ENCODE results near the gene MAPK8IP3. TPM values are rescaled to one million over a fixed set of nuclear protein-coding genes. Genes with fewer than 3 reads are reported as not detected.
"Not testable (repeated sequence)": the region's sequence is repeated elsewhere in the genome, so short reads cannot be mapped to it uniquely, and the experiment has no call there.

MAPK8IP3 gene
- total RNA-seq, 2 donors from 2014 or later = 44.0 to 62.6 TPM

GRCh38 chr16:1792836-1793577, 87.0 kb downstream of the MAPK8IP3 start:
- no peaks in the 10 kb centered on the region for H3K4me1 ChIP-seq
- H3K4me3 ChIP-seq = peak overlapping the region; percentile 7
- H3K27ac ChIP-seq = no peak overlapping the region
- TF ChIP-seq CTCF (IDR thresholded peaks at IDR 0.05) = no peak
- H3K9me3 ChIP-seq = no peaks in the 10 kb centered on the region
- no peaks in the 10 kb centered on the region for H3K36me3 ChIP-seq
- intact Hi-C loops (cut with DNase I) = no loop called here
- no peak overlapping the region for H3K9ac ChIP-seq (ENCODE audit: low read depth in 2 of 2, low read length in 2 of 2)
- DNase-seq = peak; percentile 16
- H3K27me3 ChIP-seq = no peaks in the 10 kb centered on the region

DNA sequence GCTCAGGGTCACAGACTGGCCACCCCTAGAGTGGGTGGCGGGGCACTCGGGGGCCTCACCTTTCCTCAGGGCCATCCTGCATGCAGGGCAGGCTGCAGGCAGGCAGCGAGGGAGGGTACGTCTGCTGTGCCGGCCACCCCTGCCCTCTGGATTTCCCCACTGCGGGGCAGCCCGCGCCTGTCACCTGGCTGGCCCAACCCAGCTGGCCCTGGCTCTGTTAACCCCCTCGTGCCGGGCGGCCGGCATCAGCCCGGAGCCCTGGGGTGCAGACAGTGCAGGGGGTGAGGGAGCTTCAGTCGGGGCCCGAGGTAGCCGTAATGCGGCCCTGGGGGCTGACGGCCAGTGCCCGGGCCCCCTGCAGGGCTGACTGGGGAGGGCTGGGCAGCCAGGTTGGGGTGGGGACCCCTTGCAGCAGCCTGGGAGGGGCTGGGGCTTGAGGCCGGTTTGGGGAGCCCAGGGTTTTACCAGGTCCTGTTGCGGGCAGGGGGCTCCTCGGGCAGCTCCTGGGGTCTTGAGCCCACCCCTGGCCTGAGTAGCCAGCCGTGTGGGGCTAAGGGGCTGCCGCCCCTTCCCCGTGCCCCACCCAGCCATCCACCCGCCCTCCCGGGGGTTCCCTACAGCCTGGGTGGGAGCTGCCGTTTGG, 87.7 kb downstream of the MAPK8IP3 start, which contains the start of gene IGFALS:
IGFALS (minus strand) TSS at position 128 of the 643 bp plus-strand sequence; CDS start at position 75, 53 bp downstream.
- H3K9ac ChIP-seq (ENCODE audit: low read depth in 2 of 2, low read length in 2 of 2) = no peak within 1 kb of the TSS
- H3K4me3 ChIP-seq = peak within 1 kb of the TSS; percentile 7
- no peaks in the 10 kb centered on the region for H3K27me3 ChIP-seq
- H3K4me1 ChIP-seq = no peaks in the 10 kb centered on the region
- no peaks in the 10 kb centered on the region for H3K9me3 ChIP-seq
- no peak within 1 kb of the TSS for H3K27ac ChIP-seq
- intact Hi-C loops (cut with DNase I) = no loop called here
- no peak for TF ChIP-seq CTCF (IDR thresholded peaks at IDR 0.05)
- DNase-seq = peak; percentile 21
- no peaks in the 10 kb centered on the region for H3K36me3 ChIP-seq

GRCh38 chr16:1794221-1794871, 88.4 kb downstream of the MAPK8IP3 start:
- H3K4me3 ChIP-seq = no peak overlapping the region
- H3K9ac ChIP-seq (ENCODE audit: low read depth in 2 of 2, low read length in 2 of 2) = no peak overlapping the region
- H3K27ac ChIP-seq = no peak overlapping the region

GRCh38 chr16:1794908-1795666, 89.1 kb downstream of the MAPK8IP3 start:
- intact Hi-C loops (cut with DNase I) = no loop called here
- Histone ChIP-seq H3K4me1 (no peaks in the 10 kb centered on the region), H3K27ac (no peak overlapping the region), H3K9ac (ENCODE audit: low read depth in 2 of 2, low read length in 2 of 2) (no peak overlapping the region), H3K36me3 (no peaks in the 10 kb centered on the region), H3K27me3 (no peaks in the 10 kb centered on the region), H3K4me3 (no peak overlapping the region), H3K9me3 (no peaks in the 10 kb centered on the region)
- TF ChIP-seq CTCF (IDR thresholded peaks at IDR 0.05) = no peak
- no peak for DNase-seq

More at GRCh38 chr16:1794221-1794871, 88.4 kb downstream of the MAPK8IP3 start:
- DNase-seq = peak; percentile 12
- no peaks in the 10 kb centered on the region for H3K27me3 ChIP-seq
- intact Hi-C loops (cut with DNase I) = no loop called here
- no peaks in the 10 kb centered on the region for H3K36me3 ChIP-seq
- no peaks in the 10 kb centered on the region for H3K9me3 ChIP-seq
- H3K4me1 ChIP-seq = no peaks in the 10 kb centered on the region
- no peak for TF ChIP-seq CTCF (IDR thresholded peaks at IDR 0.05)

DNA sequence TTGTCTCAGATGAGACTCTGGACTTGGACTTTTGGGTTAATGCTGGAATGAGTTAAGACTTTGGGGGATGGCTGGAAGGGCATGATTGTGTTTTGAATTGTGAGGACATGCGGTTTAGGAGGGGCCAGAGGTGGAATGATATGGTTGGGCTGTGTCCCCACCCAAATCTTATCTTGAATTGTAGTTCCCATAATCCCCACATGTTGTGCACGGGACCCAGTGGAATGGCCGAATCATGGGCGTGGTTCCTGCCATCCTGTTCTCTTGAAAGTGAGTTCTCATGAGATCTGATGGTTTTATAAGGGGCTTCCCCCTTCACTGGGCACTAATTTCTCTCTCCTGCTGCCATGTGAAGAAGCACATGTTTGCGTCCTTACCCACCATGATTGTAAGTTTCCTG, 93.3 kb downstream of the MAPK8IP3 start:
- H3K9me3 ChIP-seq; H3K27me3 ChIP-seq; DNase-seq; H3K9ac ChIP-seq (ENCODE audit: low read depth in 2 of 2, low read length in 2 of 2); H3K27ac ChIP-seq; H3K4me3 ChIP-seq; H3K36me3 ChIP-seq; intact Hi-C loops (cut with DNase I); H3K4me1 ChIP-seq: not testable (repeated sequence)

Measured in colonic mucosa (tissue), 4 donors.